GM15510 (cell line): ENCODE measurements around the gene FOXK1.

Source experiments
- POLR2A ChIP-seq: IDR thresholded peaks from 3 replicates; pipeline ENCODE4 v1.6.1; 2011; ENCODE audit warnings: borderline replicate concordance; ENCODE audit not compliant: insufficient read length; ENCODE audit errors: extremely low read depth

FOXK1 gene

GRCh38 chr7:4787947-4788626 is 106.0 kb downstream of the FOXK1 start:
- no peak for TF ChIP-seq POLR2A

GRCh38 chr7:4788627-4789189 is 106.6 kb downstream of the FOXK1 start:
- no peak for TF ChIP-seq POLR2A

- no peak for TF ChIP-seq POLR2A
These were observed 107.3 kb downstream of the FOXK1 start for GRCh38 chr7:4789194-4790077.

GRCh38 chr7:4790078-4790465 is 108.0 kb downstream of the FOXK1 start:
- no peak for TF ChIP-seq POLR2A

GRCh38 chr7:4790516-4790991 is 108.5 kb downstream of the FOXK1 start:
- no peak for TF ChIP-seq POLR2A

- no peak for TF ChIP-seq POLR2A
These were observed 109.1 kb downstream of the FOXK1 start for GRCh38 chr7:4791101-4791737.

- TF ChIP-seq POLR2A: no peak
These were observed 109.8 kb downstream of the FOXK1 start for GRCh38 chr7:4791738-4792536.

- TF ChIP-seq POLR2A: no peak
These were observed 110.5 kb downstream of the FOXK1 start for GRCh38 chr7:4792537-4793126.

GRCh38 chr7:4794591-4795350 is 112.7 kb downstream of the FOXK1 start:
- no peak for TF ChIP-seq POLR2A

GRCh38 chr7:4796453-4796852 is 114.4 kb downstream of the FOXK1 start:
- TF ChIP-seq POLR2A: no peak

- TF ChIP-seq POLR2A: no peak
These were observed 116.0 kb downstream of the FOXK1 start for GRCh38 chr7:4797858-4798705.

- no peak for TF ChIP-seq POLR2A
These were observed 116.7 kb downstream of the FOXK1 start for GRCh38 chr7:4798706-4799235.
